Measurements from ENCODE around the gene TYROBP.

- TF ChIP-seq, protein P1, sequence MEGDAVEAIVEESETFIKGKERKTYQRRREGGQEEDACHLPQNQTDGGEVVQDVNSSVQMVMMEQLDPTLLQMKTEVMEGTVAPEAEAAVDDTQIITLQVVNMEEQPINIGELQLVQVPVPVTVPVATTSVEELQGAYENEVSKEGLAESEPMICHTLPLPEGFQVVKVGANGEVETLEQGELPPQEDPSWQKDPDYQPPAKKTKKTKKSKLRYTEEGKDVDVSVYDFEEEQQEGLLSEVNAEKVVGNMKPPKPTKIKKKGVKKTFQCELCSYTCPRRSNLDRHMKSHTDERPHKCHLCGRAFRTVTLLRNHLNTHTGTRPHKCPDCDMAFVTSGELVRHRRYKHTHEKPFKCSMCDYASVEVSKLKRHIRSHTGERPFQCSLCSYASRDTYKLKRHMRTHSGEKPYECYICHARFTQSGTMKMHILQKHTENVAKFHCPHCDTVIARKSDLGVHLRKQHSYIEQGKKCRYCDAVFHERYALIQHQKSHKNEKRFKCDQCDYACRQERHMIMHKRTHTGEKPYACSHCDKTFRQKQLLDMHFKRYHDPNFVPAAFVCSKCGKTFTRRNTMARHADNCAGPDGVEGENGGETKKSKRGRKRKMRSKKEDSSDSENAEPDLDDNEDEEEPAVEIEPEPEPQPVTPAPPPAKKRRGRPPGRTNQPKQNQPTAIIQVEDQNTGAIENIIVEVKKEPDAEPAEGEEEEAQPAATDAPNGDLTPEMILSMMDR (IDR thresholded peaks at IDR 0.05; ENCODE audit: low read length): no peak
- TF ChIP-seq EZH2phosphoT487 (IDR thresholded peaks at IDR 0.05; ENCODE audit: low read length): no peak
- no peak for TF ChIP-seq EZH2 (optimal IDR thresholded peaks at IDR 0.05; ENCODE audit: low read depth, low read length)
These were observed 48.7 kb downstream of the TYROBP start for GRCh38 chr19:35859414-35859813.

All from MM.1S (cell line).